ENCODE measurements around the gene CAT. TPM values are rescaled to one million over a fixed set of nuclear protein-coding genes. Genes with fewer than 3 reads are reported as not detected.

CAT gene
- total RNA-seq, 5 donors from 2014 or later (not counting 1 experiment from before 2014, with no cell fraction given): 26.2 to 43.5 (median 37.6) TPM

GRCh38 chr11:34493926-34494595 is 55.3 kb downstream of the CAT start:
- Mint-ChIP-seq H3K4me1 (no peaks in the 10 kb centered on the region), H3K27me3 (peaks cover 0 to 11% of the 10 kb centered on the region in 2 donors), H3K36me3 (no peaks in the 10 kb centered on the region), H3K4me3 (no peak overlapping the region), H3K27ac (no peak overlapping the region), H3K9me3 (no peaks in the 10 kb centered on the region)
- no peaks in the 10 kb centered on the region for H3K36me3 ChIP-seq (ENCODE audit: control insufficient read depth in 2 of 2, extremely low read depth in 1 of 2, insufficient read depth in 1 of 2, low read length in 1 of 2)
- ChIA-PET CTCF (no interaction called here), POLR2A (no interaction called here)
- 83% methylated on average over 1 of the region's 4 CpGs for WGBS (ENCODE audit: insufficient coverage)
- no peak overlapping the region for H3K27ac ChIP-seq (ENCODE audit: low read length)
- DNase-seq (no peak), ATAC-seq (replicated peaks in 1 of 4) (no peak)
- H3K4me3 ChIP-seq (ENCODE audit: control insufficient read depth in 1 of 2, extremely low read depth in 1 of 2, low read length in 1 of 2): no peak overlapping the region
- no peaks in the 10 kb centered on the region for H3K4me1 ChIP-seq (ENCODE audit: control insufficient read depth in 1 of 2, extremely low read depth in 1 of 2, insufficient read depth in 2 of 2, low read length in 2 of 2)
- peaks cover 0 to 17% of the 10 kb centered on the region in 2 experiments for H3K27me3 ChIP-seq (replicated peaks in 1 of 2; ENCODE audit: control insufficient read depth in 2 of 2, extremely low read depth in 1 of 2, insufficient read depth in 2 of 2, low read length in 1 of 2)
- no peaks in the 10 kb centered on the region for H3K9me3 ChIP-seq

- Histone ChIP-seq H3K27ac (ENCODE audit: low read length) (no peak overlapping the region), H3K4me1 (ENCODE audit: control insufficient read depth in 1 of 2, extremely low read depth in 1 of 2, insufficient read depth in 2 of 2, low read length in 2 of 2) (no peaks in the 10 kb centered on the region), H3K4me3 (ENCODE audit: control insufficient read depth in 1 of 2, extremely low read depth in 1 of 2, low read length in 1 of 2) (no peak overlapping the region), H3K27me3 (replicated peaks in 1 of 2; ENCODE audit: control insufficient read depth in 2 of 2, extremely low read depth in 1 of 2, insufficient read depth in 2 of 2, low read length in 1 of 2) (peaks cover 0 to 17% of the 10 kb centered on the region in 2 experiments), H3K9me3 (no peaks in the 10 kb centered on the region), H3K36me3 (ENCODE audit: control insufficient read depth in 2 of 2, extremely low read depth in 1 of 2, insufficient read depth in 1 of 2, low read length in 1 of 2) (no peaks in the 10 kb centered on the region)
- no peaks in the 10 kb centered on the region for H3K36me3 Mint-ChIP-seq
- no peak for DNase-seq
- no peaks in the 10 kb centered on the region for H3K9me3 Mint-ChIP-seq
- peaks cover 4 to 11% of the 10 kb centered on the region in 2 donors for H3K27me3 Mint-ChIP-seq
- ChIA-PET POLR2A (no interaction called here), CTCF (no interaction called here)
- no peak for ATAC-seq (replicated peaks in 1 of 4)
- 81% methylated on average over 6 of the region's 12 CpGs for WGBS (ENCODE audit: insufficient coverage)
- H3K4me3 Mint-ChIP-seq: no peak overlapping the region
- H3K4me1 Mint-ChIP-seq: no peaks in the 10 kb centered on the region
- H3K27ac Mint-ChIP-seq: no peak overlapping the region
Observed at GRCh38 chr11:34495239-34495723, 56.5 kb downstream of the CAT start.

- Mint-ChIP-seq H3K27ac (no peak overlapping the region), H3K27me3 (peaks cover 5 to 12% of the 10 kb centered on the region in 2 donors), H3K4me3 (no peak overlapping the region), H3K9me3 (no peaks in the 10 kb centered on the region), H3K36me3 (no peaks in the 10 kb centered on the region), H3K4me1 (no peaks in the 10 kb centered on the region)
- DNase-seq (no peak), ATAC-seq (replicated peaks in 1 of 4) (no peak)
- Histone ChIP-seq H3K27me3 (replicated peaks in 1 of 2; ENCODE audit: control insufficient read depth in 2 of 2, extremely low read depth in 1 of 2, insufficient read depth in 2 of 2, low read length in 1 of 2) (peaks cover 0 to 20% of the 10 kb centered on the region in 2 experiments), H3K27ac (ENCODE audit: low read length) (no peak overlapping the region), H3K9me3 (no peaks in the 10 kb centered on the region), H3K4me1 (ENCODE audit: control insufficient read depth in 1 of 2, extremely low read depth in 1 of 2, insufficient read depth in 2 of 2, low read length in 2 of 2) (no peaks in the 10 kb centered on the region), H3K4me3 (ENCODE audit: control insufficient read depth in 1 of 2, extremely low read depth in 1 of 2, low read length in 1 of 2) (no peak overlapping the region), H3K36me3 (ENCODE audit: control insufficient read depth in 2 of 2, extremely low read depth in 1 of 2, insufficient read depth in 1 of 2, low read length in 1 of 2) (no peaks in the 10 kb centered on the region)
- POLR2A ChIA-PET: interaction anchor here in 1 of 2 donors (0.6 kb wide), 1 partner anchor 478 kb away, joined by 3 read pairs; no protein-coding TSS in a partner anchor
- 80% methylated on average over 19 of the region's 26 CpGs for WGBS (ENCODE audit: insufficient coverage)
- CTCF ChIA-PET: no interaction called here
Observed at GRCh38 chr11:34495724-34496377, 57.1 kb downstream of the CAT start.

GRCh38 chr11:34499719-34500500 is 61.2 kb downstream of the CAT start:
- 48% methylated on average over 3 of the region's 3 CpGs for WGBS (ENCODE audit: insufficient coverage)
- POLR2A ChIA-PET: no interaction called here

GRCh38 chr11:34501500-34501899 is 62.8 kb downstream of the CAT start:
- Mint-ChIP-seq H3K27me3 (peaks cover 4 to 5% of the 10 kb centered on the region in 2 donors), H3K9me3 (no peaks in the 10 kb centered on the region), H3K36me3 (no peaks in the 10 kb centered on the region), H3K27ac (no peak overlapping the region), H3K4me1 (no peaks in the 10 kb centered on the region), H3K4me3 (no peak overlapping the region)
- CTCF ChIA-PET: interaction anchor here in 1 of 2 donors (0.6 kb wide), 1 partner anchor 26 kb away, joined by 3 read pairs; no protein-coding TSS in a partner anchor
- no peak overlapping the region for H3K4me3 ChIP-seq (ENCODE audit: control insufficient read depth in 1 of 2, extremely low read depth in 1 of 2, low read length in 1 of 2)
- H3K27me3 ChIP-seq (replicated peaks in 1 of 2; ENCODE audit: control insufficient read depth in 2 of 2, extremely low read depth in 1 of 2, insufficient read depth in 2 of 2, low read length in 1 of 2): peaks cover 0 to 11% of the 10 kb centered on the region in 2 experiments
- ATAC-seq (replicated peaks in 1 of 4) (no peak), DNase-seq (no peak)
- H3K27ac ChIP-seq (ENCODE audit: low read length): no peak overlapping the region
- POLR2A ChIA-PET: no interaction called here
- no peaks in the 10 kb centered on the region for H3K9me3 ChIP-seq
- WGBS (ENCODE audit: insufficient coverage): 33% methylated on average over 1 of the region's 4 CpGs
- H3K36me3 ChIP-seq (ENCODE audit: control insufficient read depth in 2 of 2, extremely low read depth in 1 of 2, insufficient read depth in 1 of 2, low read length in 1 of 2): no peaks in the 10 kb centered on the region
- no peaks in the 10 kb centered on the region for H3K4me1 ChIP-seq (ENCODE audit: control insufficient read depth in 1 of 2, extremely low read depth in 1 of 2, insufficient read depth in 2 of 2, low read length in 2 of 2)

More at GRCh38 chr11:34499719-34500500, 61.2 kb downstream of the CAT start:
- Mint-ChIP-seq H3K27ac (no peak overlapping the region), H3K27me3 (peaks cover 5 to 7% of the 10 kb centered on the region in 2 donors), H3K36me3 (no peaks in the 10 kb centered on the region), H3K9me3 (no peaks in the 10 kb centered on the region), H3K4me3 (no peak overlapping the region), H3K4me1 (no peaks in the 10 kb centered on the region)
- H3K27me3 ChIP-seq (replicated peaks in 1 of 2; ENCODE audit: control insufficient read depth in 2 of 2, extremely low read depth in 1 of 2, insufficient read depth in 2 of 2, low read length in 1 of 2): peaks cover 0 to 26% of the 10 kb centered on the region in 2 experiments
- CTCF ChIA-PET: interaction anchor here in 1 of 2 donors (1.1 kb wide), 1 partner anchor 17 kb away, joined by 3 read pairs; no protein-coding TSS in a partner anchor
- DNase-seq: no peak
- H3K4me1 ChIP-seq (ENCODE audit: control insufficient read depth in 1 of 2, extremely low read depth in 1 of 2, insufficient read depth in 2 of 2, low read length in 2 of 2): no peaks in the 10 kb centered on the region
- H3K27ac ChIP-seq (ENCODE audit: low read length): no peak overlapping the region
- H3K36me3 ChIP-seq (ENCODE audit: control insufficient read depth in 2 of 2, extremely low read depth in 1 of 2, insufficient read depth in 1 of 2, low read length in 1 of 2): no peaks in the 10 kb centered on the region
- no peak for ATAC-seq (replicated peaks in 1 of 4)
- no peak overlapping the region for H3K4me3 ChIP-seq (ENCODE audit: control insufficient read depth in 1 of 2, extremely low read depth in 1 of 2, low read length in 1 of 2)
- H3K9me3 ChIP-seq: no peaks in the 10 kb centered on the region

- ChIA-PET CTCF (interaction anchor here in 1 of 2 donors (0.6 kb wide), 1 partner anchor 26 kb away, joined by 3 read pairs; no protein-coding TSS in a partner anchor), POLR2A (no interaction called here)
- H3K27me3 Mint-ChIP-seq: peaks cover 2 to 5% of the 10 kb centered on the region in 2 donors
- H3K4me3 Mint-ChIP-seq: no peak overlapping the region
- H3K36me3 ChIP-seq (ENCODE audit: control insufficient read depth in 2 of 2, extremely low read depth in 1 of 2, insufficient read depth in 1 of 2, low read length in 1 of 2): no peaks in the 10 kb centered on the region
- no peaks in the 10 kb centered on the region for H3K9me3 ChIP-seq
- DNase-seq (no peak), ATAC-seq (replicated peaks in 1 of 4) (no peak)
- H3K27me3 ChIP-seq (replicated peaks in 1 of 2; ENCODE audit: control insufficient read depth in 2 of 2, extremely low read depth in 1 of 2, insufficient read depth in 2 of 2, low read length in 1 of 2): peaks cover 0 to 8% of the 10 kb centered on the region in 2 experiments
- H3K27ac Mint-ChIP-seq: no peak overlapping the region
- no peaks in the 10 kb centered on the region for H3K36me3 Mint-ChIP-seq
- no peak overlapping the region for H3K27ac ChIP-seq (ENCODE audit: low read length)
- 20% methylated on average over 1 of the region's 2 CpGs for WGBS (ENCODE audit: insufficient coverage)
- no peaks in the 10 kb centered on the region for H3K4me1 ChIP-seq (ENCODE audit: control insufficient read depth in 1 of 2, extremely low read depth in 1 of 2, insufficient read depth in 2 of 2, low read length in 2 of 2)
- H3K4me3 ChIP-seq (ENCODE audit: control insufficient read depth in 1 of 2, extremely low read depth in 1 of 2, low read length in 1 of 2): no peak overlapping the region
- H3K9me3 Mint-ChIP-seq: no peaks in the 10 kb centered on the region
- H3K4me1 Mint-ChIP-seq: no peaks in the 10 kb centered on the region
Observed at GRCh38 chr11:34501949-34502348, 63.2 kb downstream of the CAT start.
